ENCODE data around the gene EFNB2.

DNA sequence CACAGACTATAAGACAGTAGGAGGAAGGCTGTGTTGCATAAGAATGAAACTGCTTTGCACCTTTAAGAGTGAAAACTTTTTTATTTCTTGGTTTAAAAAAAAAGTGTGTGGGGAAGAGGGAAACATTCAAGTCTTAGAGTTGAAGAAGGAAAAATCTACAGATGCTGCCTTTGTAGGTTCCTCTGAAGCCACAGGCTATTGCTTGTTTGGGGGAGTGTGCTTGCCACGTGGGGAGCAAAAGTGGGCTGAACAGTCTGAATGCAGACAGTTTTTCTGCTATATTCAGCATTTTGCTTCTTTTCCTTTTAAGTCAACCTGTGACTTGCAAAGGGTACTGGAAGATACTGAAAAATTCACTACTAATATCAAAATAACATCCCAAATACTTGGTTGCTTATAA lies 36.9 kb downstream of the EFNB2 start:
- TF ChIP-seq, protein P1, sequence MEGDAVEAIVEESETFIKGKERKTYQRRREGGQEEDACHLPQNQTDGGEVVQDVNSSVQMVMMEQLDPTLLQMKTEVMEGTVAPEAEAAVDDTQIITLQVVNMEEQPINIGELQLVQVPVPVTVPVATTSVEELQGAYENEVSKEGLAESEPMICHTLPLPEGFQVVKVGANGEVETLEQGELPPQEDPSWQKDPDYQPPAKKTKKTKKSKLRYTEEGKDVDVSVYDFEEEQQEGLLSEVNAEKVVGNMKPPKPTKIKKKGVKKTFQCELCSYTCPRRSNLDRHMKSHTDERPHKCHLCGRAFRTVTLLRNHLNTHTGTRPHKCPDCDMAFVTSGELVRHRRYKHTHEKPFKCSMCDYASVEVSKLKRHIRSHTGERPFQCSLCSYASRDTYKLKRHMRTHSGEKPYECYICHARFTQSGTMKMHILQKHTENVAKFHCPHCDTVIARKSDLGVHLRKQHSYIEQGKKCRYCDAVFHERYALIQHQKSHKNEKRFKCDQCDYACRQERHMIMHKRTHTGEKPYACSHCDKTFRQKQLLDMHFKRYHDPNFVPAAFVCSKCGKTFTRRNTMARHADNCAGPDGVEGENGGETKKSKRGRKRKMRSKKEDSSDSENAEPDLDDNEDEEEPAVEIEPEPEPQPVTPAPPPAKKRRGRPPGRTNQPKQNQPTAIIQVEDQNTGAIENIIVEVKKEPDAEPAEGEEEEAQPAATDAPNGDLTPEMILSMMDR (IDR thresholded peaks at IDR 0.05; ENCODE audit: low read depth, low read length, missing input control) = no peak
- TF ChIP-seq, protein P2, sequence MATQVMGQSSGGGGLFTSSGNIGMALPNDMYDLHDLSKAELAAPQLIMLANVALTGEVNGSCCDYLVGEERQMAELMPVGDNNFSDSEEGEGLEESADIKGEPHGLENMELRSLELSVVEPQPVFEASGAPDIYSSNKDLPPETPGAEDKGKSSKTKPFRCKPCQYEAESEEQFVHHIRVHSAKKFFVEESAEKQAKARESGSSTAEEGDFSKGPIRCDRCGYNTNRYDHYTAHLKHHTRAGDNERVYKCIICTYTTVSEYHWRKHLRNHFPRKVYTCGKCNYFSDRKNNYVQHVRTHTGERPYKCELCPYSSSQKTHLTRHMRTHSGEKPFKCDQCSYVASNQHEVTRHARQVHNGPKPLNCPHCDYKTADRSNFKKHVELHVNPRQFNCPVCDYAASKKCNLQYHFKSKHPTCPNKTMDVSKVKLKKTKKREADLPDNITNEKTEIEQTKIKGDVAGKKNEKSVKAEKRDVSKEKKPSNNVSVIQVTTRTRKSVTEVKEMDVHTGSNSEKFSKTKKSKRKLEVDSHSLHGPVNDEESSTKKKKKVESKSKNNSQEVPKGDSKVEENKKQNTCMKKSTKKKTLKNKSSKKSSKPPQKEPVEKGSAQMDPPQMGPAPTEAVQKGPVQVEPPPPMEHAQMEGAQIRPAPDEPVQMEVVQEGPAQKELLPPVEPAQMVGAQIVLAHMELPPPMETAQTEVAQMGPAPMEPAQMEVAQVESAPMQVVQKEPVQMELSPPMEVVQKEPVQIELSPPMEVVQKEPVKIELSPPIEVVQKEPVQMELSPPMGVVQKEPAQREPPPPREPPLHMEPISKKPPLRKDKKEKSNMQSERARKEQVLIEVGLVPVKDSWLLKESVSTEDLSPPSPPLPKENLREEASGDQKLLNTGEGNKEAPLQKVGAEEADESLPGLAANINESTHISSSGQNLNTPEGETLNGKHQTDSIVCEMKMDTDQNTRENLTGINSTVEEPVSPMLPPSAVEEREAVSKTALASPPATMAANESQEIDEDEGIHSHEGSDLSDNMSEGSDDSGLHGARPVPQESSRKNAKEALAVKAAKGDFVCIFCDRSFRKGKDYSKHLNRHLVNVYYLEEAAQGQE (IDR thresholded peaks at IDR 0.05) = no peak
- no peak for TF ChIP-seq HNF4A (conservative IDR thresholded peaks at IDR 0.05)
- no peak for TF ChIP-seq RAD21 (IDR thresholded peaks at IDR 0.05)
- TF ChIP-seq, protein P3, sequence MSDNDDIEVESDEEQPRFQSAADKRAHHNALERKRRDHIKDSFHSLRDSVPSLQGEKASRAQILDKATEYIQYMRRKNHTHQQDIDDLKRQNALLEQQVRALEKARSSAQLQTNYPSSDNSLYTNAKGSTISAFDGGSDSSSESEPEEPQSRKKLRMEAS (IDR thresholded peaks at IDR 0.05) = no peak
- no peak for TF ChIP-seq EGR1 (IDR thresholded peaks at IDR 0.05; ENCODE audit: low read depth in 2 of 2)
- TF ChIP-seq TAF1 (conservative IDR thresholded peaks at IDR 0.05) = no peak
- no peak for TF ChIP-seq YY1 (IDR thresholded peaks at IDR 0.05)

All from liver (tissue), 3 donors.